Endodermal cell (in vitro differentiated cells): ENCODE results near the gene DNAJC6. TPM values are rescaled to one million over a fixed set of nuclear protein-coding genes. Genes with fewer than 3 reads are reported as not detected.

Experiments used
- DNase-seq: peaks from one replicate; pipeline ENCODE4 v3.0.0-alpha.2; 2017
- H3K27ac ChIP-seq: 2 replicates; pipeline ENCODE4 v1.5.1; 2013; ENCODE audit warnings: mild to moderate bottlenecking, low read depth, low read length, moderate library complexity
- H3K27me3 ChIP-seq: 2 replicates; pipeline ENCODE4 v1.6.1; 2013; ENCODE audit warnings: mild to moderate bottlenecking, low read length, moderate library complexity; ENCODE audit not compliant: insufficient read depth, control insufficient read depth, poor library complexity, severe bottlenecking
- H3K36me3 ChIP-seq: 2 replicates; pipeline ENCODE4 v1.7.0; 2013; ENCODE audit warnings: mild to moderate bottlenecking, low read length, moderate library complexity; ENCODE audit not compliant: control insufficient read depth, insufficient read depth
- H3K4me1 ChIP-seq: one replicate; pipeline ENCODE4 v1.7.0; 2013; ENCODE audit warnings: low read length; ENCODE audit not compliant: control insufficient read depth, insufficient read depth
- H3K4me3 ChIP-seq: 2 replicates; pipeline ENCODE4 v1.5.1; 2013; ENCODE audit warnings: mild to moderate bottlenecking, low read length, moderate library complexity
- H3K9ac ChIP-seq: 2 replicates; pipeline ENCODE4 v1.6.1; 2013; ENCODE audit warnings: mild to moderate bottlenecking, low read length, moderate library complexity; ENCODE audit not compliant: poor library complexity, severe bottlenecking; ENCODE audit errors: extremely low read depth
- H3K9me3 ChIP-seq: 2 replicates; pipeline ENCODE4 v1.6.1; 2013; ENCODE audit warnings: mild to moderate bottlenecking, low read length, moderate library complexity; ENCODE audit not compliant: control insufficient read depth
- H3K27ac Mint-ChIP-seq: 2 replicates; pipeline ENCODE4 v1.8.0; 2020; ENCODE audit warnings: mixed read lengths
- H3K27me3 Mint-ChIP-seq: 2 replicates; pipeline ENCODE4 v1.8.0; 2021; ENCODE audit warnings: mild to moderate bottlenecking, mixed read lengths; ENCODE audit not compliant: insufficient read depth
- H3K36me3 Mint-ChIP-seq: 2 replicates; pipeline ENCODE4 v1.8.0; 2020; ENCODE audit warnings: low read depth, mixed read lengths
- H3K4me1 Mint-ChIP-seq: 2 replicates; pipeline ENCODE4 v1.8.0; 2020; ENCODE audit warnings: mixed read lengths
- H3K4me3 Mint-ChIP-seq: 2 replicates; pipeline ENCODE4 v1.8.0; 2020; ENCODE audit warnings: mild to moderate bottlenecking, moderate library complexity, mixed read lengths
- H3K9me3 Mint-ChIP-seq: 2 replicates; pipeline ENCODE4 v1.8.0; 2020; ENCODE audit warnings: mild to moderate bottlenecking, mixed read lengths
- CTCF ChIP-seq: fragments of 200-600 bp; sonication (generic); conservative IDR thresholded peaks from 2 replicates; pipeline ENCODE4 v1.5.0; 2021; ENCODE audit warnings: antibody characterized with exemption, mild to moderate bottlenecking
- WGBS, 2 experiments: methylation state at CpG; one replicate each; pipeline versions ENCODE4 v1.1.5 to v1.1.7; 2013; ENCODE audit warnings: missing lambda C conversion rate in 2 of 2, mixed read lengths in 1 of 2; ENCODE audit not compliant: insufficient coverage in 1 of 2, insufficient read length in 1 of 2; 5-methylcytosine and 5-hydroxymethylcytosine counted together
- long read RNA-seq, 4 experiments: library from polyadenylated mRNA in 2 of 4; library from RNA in 1 of 4; library from capped mRNA in 1 of 4; stranded (forward) in 3 of 4; unstranded in 1 of 4; transcript quantifications; one replicate each; pipeline ENCODE4 v2.0.0, GENCODE V29; 2020 to 2021; ENCODE audit warnings: inconsistent platforms in 1 of 4
- polyA plus RNA-seq, 2 experiments: library from polyadenylated mRNA; stranded (reverse); fragments of 50-300 nt; gene quantifications; one replicate each; pipeline ENCODE4 v1.2.3, GENCODE V29; 2013
- total RNA-seq, 2 donors: library from RNA; stranded (reverse); fragmentation: NEBNext Ultra II Directional in 1 of 2; extraction: Animal tissue kit (Norgen Biotek cat#: 25700) in 1 of 2; gene quantifications; 2 replicates in 1 of 2; 3 replicates in 1 of 2; pipeline ENCODE4 v1.2.1, GENCODE V29; 2021

The DNAJC6 gene
- 10 to 100 TPM; 17.4 to 33.9 TPM for total RNA-seq
- polyA plus RNA-seq (2013, experiment 1 of 2): 6.2 TPM
- polyA plus RNA-seq (2013, experiment 2 of 2): 8.7 TPM
- long read RNA-seq, experiment 1, partial matches to known transcripts: 2 of 11 reads
- long read RNA-seq, experiment 1, other reads (novel, unspliced or antisense): 9 of 11 reads
- long read RNA-seq, experiment 2, partial matches to known transcripts: 16 of 49 reads
- long read RNA-seq, experiment 2, other reads (novel, unspliced or antisense): 33 of 49 reads
- long read RNA-seq, experiment 3, partial matches to known transcripts: 6 of 8 reads
- long read RNA-seq, experiment 3, other reads (novel, unspliced or antisense): 2 of 8 reads
- long read RNA-seq, experiment 4, partial matches to known transcripts: 0 of 1 reads
- long read RNA-seq, experiment 4, other reads (novel, unspliced or antisense): 1 of 1 reads

GRCh38 chr1:65309304-65310077 is at the start of gene DNAJC6:
Gene DNAJC6 (plus strand): TSS chr1:65309543. CDS start chr1:65309746, 203 bp downstream.
- H3K27ac ChIP-seq: no peak within 1 kb of the TSS
- TF ChIP-seq CTCF: no peak

DNA sequence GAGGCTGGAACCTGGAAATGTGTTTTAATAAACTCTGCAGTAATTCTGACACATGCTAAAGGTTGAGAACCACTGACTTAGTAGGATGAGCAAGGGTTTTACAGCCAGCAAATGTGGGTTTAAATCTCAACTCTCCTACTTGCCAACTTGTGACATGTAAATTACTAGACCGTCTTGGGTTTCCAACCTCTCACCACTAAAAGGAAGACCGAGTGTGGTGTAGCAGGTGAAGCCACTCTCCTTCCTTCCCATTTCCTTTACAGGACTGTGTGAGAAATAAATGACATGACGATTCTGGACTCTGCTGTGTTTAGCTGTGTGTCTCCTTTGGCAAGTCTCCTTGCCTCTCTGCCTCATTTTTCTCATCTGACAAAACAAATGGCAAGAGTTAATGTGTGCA is 49.5 kb upstream of the DNAJC6 start:
- H3K27me3 ChIP-seq: no peaks in the 10 kb centered on the region
- no peak overlapping the region for H3K4me3 Mint-ChIP-seq
- H3K9me3 Mint-ChIP-seq: no peaks in the 10 kb centered on the region
- no peak overlapping the region for H3K9ac ChIP-seq
- peaks cover 19% of the 10 kb centered on the region for H3K4me1 Mint-ChIP-seq
- 83 to 90% methylated on average over 2 to 3 of the region's 3 CpGs for WGBS, 2 experiments
- H3K9me3 ChIP-seq: no peaks in the 10 kb centered on the region
- peaks cover 7% of the 10 kb centered on the region for H3K36me3 ChIP-seq
- peaks cover 14% of the 10 kb centered on the region for H3K27me3 Mint-ChIP-seq
- H3K27ac Mint-ChIP-seq: no peak overlapping the region
- no peak for DNase-seq
- H3K36me3 Mint-ChIP-seq: no peaks in the 10 kb centered on the region
- H3K4me3 ChIP-seq: no peak overlapping the region
- H3K27ac ChIP-seq: no peak overlapping the region
- H3K4me1 ChIP-seq: peaks cover 12% of the 10 kb centered on the region
- TF ChIP-seq CTCF: no peak

More at GRCh38 chr1:65309304-65310077, at the start of gene DNAJC6:
- peaks cover 4% of the 10 kb centered on the region for H3K4me1 ChIP-seq
- H3K4me1 Mint-ChIP-seq: peaks cover 13% of the 10 kb centered on the region
- no peak within 1 kb of the TSS for H3K9ac ChIP-seq
- H3K4me3 Mint-ChIP-seq: peak within 1 kb of the TSS; percentile 67
- H3K36me3 Mint-ChIP-seq: no peaks in the 10 kb centered on the region
- H3K4me3 ChIP-seq: peak within 1 kb of the TSS; percentile 88
- no peaks in the 10 kb centered on the region for H3K27me3 ChIP-seq
- peaks cover 37% of the 10 kb centered on the region for H3K27me3 Mint-ChIP-seq
- no peaks in the 10 kb centered on the region for H3K36me3 ChIP-seq
- H3K9me3 Mint-ChIP-seq: no peaks in the 10 kb centered on the region
- H3K27ac Mint-ChIP-seq: peak within 1 kb of the TSS; percentile 78
- no peaks in the 10 kb centered on the region for H3K9me3 ChIP-seq
- DNase-seq: peak; percentile 96
- 0% methylated on average over 7 to 75 of the region's 75 CpGs for WGBS, 2 experiments

DNA sequence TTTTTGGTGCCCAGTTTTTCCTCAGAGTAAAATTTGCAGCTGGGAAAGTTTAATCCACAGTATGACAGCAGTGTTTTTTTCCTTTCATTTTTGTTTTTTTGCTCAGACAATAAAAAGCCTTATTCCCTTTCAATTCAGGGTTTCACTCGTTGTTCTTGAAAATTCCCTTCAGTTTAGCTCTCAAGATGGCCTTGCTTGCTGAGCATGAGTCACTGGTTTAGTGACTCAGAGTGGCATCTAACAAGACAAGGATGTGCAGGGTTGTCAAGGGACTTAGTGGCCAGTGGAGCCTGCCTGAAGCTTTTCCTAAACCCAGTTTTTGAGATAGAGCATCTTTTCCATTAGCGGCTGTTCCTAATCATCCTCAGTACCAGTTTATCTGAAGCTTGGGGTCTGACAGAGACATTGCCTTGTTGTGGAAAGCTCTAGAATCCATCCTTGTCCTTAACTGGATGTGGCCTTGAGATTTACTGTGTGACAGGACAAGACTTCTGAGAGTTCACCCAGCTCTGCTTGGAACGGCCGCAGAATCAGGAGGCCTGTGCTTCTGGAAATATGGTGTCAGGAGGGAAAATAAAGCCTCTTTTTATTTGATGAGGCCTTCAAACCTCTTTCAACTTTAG is 48.4 kb upstream of the DNAJC6 start:
- TF ChIP-seq CTCF: no peak
- Mint-ChIP-seq H3K27me3 (peaks cover 6% of the 10 kb centered on the region), H3K4me3 (no peak overlapping the region), H3K9me3 (no peaks in the 10 kb centered on the region), H3K27ac (no peak overlapping the region), H3K36me3 (no peaks in the 10 kb centered on the region), H3K4me1 (peaks cover 14% of the 10 kb centered on the region)
- peaks cover 7% of the 10 kb centered on the region for H3K36me3 ChIP-seq
- peaks cover 17% of the 10 kb centered on the region for H3K4me1 ChIP-seq
- DNase-seq: no peak
- WGBS, 2 experiments: 81 to 85% methylated on average over 4 of the region's 4 CpGs
- no peak overlapping the region for H3K27ac ChIP-seq
- no peaks in the 10 kb centered on the region for H3K9me3 ChIP-seq
- H3K4me3 ChIP-seq: no peak overlapping the region
- no peak overlapping the region for H3K9ac ChIP-seq
- no peaks in the 10 kb centered on the region for H3K27me3 ChIP-seq
